Measurements from ENCODE around the gene CTNNA1.

CTNNA1 gene

DNA sequence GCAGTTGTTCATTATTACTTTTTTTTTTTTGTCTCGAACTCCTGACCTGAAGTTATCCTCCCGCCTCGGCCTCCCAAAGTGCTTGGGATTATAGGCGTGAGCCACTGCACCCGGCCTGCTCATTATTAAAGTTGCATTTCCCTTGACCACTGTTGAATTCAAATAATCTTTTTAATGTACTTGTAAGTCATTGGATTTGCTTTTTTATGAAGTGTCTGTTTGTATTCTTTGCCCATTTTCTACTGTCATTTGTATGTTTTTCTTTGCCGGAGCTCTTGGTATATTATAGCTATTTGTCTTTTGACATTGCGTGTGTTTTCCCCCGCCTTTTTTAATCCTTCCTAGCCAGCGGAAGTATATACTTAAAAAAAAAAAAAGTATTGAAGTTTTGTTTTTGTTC is 99.9 kb downstream of the CTNNA1 start:
- no peak for DNase-seq
- no peak for ATAC-seq

DNA sequence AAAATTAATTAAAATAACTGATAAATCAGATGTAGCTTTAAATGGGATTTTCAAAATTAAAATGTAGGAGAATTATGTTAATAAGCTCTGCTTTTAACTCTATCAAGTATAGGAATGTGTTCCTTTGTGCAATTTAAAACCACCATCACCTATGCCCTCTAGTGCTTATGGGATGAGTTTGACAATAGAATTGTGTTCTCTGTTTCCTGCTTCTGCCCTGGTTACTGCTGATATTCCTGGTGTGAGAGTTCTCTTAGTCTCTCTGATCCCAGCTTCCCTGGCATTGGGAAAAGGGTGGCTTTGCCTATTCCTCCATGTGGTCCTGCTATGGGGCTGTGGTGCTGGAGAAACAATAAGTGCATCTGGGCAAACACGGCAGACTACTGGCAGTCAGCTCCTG is 113.8 kb downstream of the CTNNA1 start:
- ATAC-seq: no peak
- DNase-seq: no peak

DNA sequence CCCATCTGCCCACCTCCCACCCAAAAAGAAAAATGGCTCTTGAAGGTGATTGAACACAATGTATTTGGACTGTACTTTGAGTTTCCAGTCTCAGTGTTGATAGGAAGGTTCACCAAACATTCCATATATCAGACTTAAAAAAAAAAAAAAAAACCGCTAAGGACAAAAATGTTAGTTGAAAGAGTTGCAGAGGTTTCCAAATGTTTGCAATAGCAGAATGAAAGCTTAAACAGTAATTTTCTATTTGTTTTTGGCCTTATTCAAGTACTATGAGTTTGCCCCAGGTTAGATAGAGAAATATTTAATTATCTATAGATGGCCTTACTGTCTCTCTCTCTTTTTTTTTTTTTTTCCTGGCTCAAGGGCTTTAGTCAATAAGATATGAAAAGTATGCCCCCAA is 115.8 kb downstream of the CTNNA1 start:
- no peak for ATAC-seq
- DNase-seq: no peak

DNA sequence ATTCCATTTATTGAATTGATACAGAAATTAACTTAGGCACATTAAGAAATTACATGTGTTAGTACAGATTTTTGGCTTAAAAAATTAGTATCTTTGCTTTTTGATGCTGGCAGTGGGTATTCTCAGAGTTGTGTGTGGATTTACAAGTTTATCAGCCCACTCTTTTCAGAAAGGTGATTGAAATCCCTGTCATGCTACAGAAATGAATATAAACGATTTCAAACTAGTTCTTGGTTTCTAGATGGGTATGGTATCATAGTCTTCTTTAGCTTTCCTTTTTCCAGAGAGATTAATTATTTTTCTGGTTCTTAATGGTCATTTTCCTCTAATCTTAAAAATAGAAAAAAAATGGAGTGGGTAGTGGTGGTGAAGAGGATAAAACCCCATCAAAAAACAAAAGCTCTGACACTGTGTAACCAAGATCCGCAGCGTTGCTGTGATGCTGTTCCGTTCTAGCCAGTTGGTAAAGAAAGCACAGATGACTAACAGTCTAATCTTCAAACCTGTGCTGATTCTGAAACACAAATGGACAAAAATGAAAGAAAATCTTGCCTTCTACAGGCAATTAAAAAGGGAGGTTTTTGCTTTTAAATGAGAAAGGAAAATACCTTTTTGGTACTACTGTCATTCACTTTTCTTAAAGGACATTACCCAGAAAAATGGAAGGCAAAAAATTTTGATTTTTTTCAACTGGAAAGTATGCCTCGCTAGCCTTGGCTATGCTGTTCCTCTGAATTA is 116.7 kb downstream of the CTNNA1 start:
- DNase-seq (no peak), ATAC-seq (peak; percentile 68)

DNA sequence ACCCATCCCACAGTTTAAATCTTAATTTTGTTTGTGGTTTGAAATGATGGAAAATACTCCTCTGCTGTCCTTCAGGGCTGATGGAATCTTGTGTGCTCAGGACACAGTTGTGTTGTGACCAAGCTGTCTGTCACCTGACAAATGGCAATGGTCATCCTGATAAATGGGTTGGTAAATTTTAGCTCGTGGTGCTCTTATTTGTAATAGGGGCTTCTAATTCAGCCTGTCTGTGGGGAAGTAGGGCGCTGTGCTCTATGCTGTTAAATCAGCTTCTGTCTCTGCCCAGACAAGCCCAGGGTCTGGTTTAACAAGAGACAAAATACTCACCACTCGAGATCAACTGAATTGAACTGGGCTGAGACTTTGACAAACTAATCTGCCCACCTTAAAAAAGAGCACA is 117.4 kb downstream of the CTNNA1 start:
- no peak for ATAC-seq

DNA sequence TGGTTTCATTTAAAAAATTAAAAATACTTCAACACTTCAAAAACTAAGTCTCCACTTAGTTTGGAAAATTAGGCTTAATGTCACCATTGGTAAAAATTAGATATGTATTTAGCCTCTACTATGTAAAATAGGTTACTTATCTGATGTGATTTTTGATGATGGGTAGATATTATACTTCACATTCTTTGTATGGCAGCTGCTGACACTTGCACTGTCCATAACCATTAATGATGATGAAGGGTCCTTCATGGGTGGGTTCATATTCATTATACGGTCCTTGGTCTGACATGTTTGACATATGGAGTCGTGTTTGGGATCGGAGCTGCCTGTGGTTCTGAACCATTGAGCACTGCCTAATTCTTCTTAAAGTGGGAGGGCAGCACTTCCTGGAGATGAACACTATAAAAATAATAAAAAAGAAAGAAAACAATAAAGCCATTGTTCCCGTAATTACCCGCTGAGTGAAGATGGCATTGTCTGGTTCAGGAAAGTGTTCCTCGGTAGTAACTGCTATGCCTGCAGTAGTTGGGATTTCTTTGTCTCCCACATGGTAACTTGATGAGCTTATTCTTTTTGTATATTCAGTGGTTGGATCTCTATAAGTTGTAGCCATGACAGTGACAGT is 119.7 kb downstream of the CTNNA1 start:
- ATAC-seq: no peak
- no peak for DNase-seq

More for the DNA sequence above, 117.4 kb downstream of the CTNNA1 start:
- no peak for DNase-seq

DNA sequence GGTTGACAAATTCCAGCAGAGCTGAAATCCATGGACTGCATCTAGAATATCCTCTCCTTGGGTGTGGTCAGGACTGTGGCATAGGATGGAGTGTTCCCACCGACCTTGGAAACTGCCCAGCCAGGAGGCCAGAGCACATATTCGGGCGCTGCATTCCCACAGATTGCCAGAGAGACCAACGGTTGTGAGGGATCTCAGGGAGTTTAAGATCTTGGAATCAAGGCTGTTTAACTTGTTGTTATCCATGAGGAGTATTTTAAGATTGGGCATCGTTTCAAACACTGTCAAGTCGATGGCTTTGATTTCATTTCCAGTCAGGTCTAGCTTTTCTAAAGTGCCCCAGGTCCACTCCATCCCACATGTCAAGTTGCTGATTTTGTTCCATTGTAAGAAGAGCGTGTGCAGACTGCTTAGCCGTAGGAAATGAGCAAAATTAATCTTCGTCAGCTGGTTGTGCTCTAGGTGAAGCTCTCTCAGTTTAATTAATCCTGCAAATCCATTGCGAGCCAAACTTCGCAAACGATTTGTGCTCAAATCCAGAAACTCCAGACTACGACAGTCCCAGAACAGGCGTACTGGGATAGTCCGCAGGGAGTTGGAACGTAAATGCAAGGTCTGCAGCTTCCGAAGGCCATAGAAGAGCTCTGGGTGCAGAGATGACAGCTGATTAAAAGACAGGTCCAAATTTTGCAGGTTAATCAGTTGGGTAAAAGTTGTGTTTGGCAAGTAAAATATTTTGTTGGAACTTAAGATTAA is 120.4 kb downstream of the CTNNA1 start:
- DNase-seq (no peak), ATAC-seq (no peak)

DNA sequence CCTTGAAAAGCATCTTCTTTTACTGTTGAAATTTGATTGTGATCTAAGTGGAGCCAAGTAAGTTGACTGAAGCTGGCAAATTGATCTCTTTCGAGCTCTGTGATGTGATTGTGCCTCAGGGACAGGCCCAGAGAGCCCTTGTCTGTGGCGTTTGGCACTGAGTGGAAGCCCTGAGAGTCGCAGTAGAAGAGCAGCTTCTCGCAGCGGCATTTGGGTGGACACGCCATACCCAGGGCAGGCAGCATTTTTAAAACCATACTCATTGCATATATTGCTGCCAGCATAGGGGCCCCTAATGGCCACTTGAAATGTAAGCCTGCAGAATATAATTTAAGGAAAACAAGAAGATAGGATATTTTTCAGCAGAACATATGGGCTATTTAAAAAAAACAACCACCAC is 121.0 kb downstream of the CTNNA1 start:
- DNase-seq: no peak
- ATAC-seq: no peak

DNA sequence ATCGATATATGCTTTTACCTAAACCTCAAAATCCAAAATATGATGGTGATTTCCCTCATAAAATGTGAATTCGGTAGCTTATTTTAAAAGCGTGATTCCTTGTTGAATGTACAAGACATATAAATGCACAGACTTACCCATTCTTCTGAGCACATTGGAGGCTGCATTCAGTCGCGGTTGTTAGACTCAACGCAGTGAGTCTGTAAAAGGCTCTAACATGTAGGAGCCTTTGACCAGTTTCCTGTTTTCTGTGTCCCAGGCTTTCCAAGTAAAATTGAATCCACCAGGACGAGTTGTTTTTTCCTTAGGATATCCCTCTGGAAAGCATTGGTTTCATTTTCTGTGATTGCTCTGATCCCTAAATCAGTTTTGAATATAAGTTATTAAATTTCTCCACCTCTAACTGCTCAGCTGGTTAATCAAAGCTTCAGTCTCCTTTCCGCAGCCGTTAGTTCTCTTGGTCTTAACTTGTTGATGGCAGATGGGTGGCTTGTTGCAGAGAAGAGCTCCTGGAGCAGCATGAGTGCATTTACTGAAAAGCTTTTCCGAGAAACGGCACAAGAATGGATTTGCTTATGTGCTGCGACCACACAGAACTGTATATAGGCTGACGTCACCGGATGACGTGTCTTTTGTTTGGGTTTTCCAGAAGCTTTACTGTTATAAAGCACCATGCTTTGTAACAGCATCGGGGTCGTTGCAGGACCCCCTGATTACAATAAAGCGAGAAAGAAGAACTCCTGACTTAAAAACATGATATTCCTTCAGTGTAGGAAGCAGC is 121.7 kb downstream of the CTNNA1 start, which contains the start of gene LRRTM2:
Gene LRRTM2, minus strand, starts transcription at position 565 of the 781 bp plus-strand sequence. Its CDS starts 424 bp downstream, at position 141.
- DNase-seq (no peak), ATAC-seq (no peak)

DNA sequence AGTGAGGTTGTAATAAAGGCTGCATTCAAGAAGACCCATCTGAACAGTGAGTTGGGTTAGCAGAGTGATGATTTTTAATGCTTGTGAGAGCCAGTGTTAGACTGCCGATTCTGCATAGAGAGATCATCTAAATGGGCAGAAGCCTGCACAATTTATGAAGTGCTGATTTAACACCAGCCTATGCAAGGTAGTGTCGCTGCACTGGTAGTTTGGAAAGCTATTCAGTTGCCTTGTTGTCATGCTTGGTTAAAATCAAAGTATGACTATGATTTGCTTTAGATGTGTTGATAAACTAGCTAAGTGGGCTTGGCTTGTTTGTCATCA is 122.3 kb downstream of the CTNNA1 start:
- no peak for DNase-seq
- ATAC-seq: no peak

DNA sequence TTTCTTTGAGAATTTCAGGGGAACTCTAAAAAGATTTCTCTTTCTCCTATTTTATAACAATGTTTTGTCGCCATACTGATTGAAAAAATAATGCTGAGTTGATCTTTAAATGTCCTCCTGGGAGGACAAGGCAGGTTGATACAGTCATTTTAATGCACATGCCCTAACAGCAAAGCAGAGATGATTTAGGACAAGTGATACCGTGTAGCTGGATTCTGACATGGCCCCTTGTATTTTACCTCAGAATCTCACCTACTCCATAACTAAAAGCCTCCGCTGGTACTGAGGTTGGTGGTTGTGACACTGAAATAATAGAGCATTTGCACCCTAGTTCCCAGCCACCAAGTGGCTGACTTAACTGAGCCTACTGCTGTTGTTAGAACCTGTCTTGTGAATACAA is 122.7 kb downstream of the CTNNA1 start:
- DNase-seq: no peak
- no peak for ATAC-seq

DNA sequence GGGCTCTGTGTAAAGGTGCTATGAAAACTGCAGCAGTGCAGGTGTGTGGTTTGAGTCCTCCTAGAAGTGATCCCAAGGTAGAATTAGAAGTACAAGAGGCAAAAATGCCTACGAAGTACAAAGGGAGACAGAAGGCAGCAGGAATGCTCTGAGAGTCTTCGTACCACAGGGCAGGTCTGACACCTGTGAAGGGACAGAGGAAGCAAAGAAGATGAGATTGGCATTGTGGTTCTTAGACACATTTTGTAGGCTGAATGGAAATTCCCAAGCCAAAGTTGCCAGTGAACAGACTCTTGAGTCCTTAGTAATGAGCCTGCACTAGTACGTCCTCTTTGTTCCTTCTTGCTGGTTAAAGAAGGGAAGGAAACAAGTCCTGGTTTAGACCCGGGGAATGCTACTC is 123.6 kb downstream of the CTNNA1 start:
- no peak for ATAC-seq
- DNase-seq: no peak

DNA sequence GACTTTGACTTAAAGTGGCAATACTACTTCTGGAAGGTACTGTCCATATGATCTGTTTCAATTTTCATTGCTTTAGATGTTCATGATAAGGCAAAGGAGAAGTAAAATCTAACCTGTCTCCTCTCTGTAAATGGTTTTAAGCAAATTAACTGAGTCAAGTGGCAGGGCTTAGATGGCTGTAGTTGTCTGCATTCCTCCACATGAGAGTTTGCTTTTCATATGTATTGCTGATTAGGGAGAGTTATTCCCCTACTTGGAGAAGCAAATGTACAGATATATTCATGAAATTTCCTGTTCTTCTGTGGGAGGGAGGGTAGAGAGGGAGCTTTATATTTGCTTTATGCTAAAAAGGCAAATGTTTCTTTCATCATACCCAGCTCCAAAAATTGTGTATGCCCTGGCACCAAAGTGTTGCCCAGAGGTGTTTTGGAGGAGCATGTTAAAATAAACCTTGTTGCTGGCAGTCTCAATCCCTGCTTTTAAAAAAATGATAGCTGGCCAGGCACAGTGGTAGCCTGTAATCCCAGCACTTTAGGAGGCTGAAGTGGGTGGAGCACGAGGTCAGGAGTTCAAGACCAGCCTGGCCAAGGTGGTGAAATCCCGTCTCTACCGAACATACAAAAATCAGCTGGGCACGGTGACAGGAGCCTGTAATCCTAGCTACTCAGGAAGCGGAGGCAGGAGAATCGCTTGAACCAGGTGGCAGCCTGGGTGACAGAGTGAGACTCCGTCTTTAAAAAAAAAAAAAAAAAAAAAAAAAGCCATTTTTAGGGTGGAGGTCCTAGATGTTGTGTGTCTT is 125.4 kb downstream of the CTNNA1 start:
- ATAC-seq (no peak), DNase-seq (no peak)

DNA sequence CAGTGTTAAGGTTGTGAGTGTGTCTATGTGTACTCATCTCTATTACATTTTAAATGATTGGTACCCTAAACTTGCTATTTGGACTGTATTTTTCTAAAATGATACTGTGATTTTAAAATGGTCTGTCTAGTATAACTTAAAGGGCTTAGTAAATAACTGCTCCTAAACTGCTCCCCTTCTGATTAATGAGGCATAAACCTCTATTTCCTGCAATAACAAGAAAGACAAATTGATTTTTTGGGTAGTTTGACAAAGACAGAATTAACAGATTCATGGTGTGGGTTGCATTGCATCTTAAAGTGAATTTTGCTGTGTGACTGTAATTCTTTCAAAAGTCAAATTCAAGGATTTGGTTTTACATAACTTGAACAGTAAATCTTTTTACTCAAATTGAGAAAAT is 130.0 kb downstream of the CTNNA1 start:
- DNase-seq (no peak), ATAC-seq (no peak)

DNA sequence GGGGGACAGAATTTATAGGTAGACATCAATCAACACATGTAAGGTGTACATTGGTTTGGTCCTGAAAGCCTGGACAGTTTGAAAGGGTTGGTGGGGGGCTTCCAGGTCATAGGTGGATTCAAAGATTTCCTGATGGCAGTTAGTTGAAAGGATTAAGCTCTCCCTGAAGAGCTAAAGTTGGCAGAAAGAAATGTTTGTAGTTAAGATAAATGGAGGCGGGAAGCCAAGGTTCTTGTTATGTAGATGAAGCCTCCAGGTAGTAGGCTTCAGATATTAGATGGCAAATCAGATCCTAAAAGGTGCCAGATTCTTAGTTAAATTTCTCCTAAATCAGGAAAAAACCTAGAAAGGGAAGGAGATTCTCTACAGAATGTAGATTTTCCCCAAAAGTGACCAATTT is 130.9 kb downstream of the CTNNA1 start:
- no peak for ATAC-seq
- no peak for DNase-seq

DNA sequence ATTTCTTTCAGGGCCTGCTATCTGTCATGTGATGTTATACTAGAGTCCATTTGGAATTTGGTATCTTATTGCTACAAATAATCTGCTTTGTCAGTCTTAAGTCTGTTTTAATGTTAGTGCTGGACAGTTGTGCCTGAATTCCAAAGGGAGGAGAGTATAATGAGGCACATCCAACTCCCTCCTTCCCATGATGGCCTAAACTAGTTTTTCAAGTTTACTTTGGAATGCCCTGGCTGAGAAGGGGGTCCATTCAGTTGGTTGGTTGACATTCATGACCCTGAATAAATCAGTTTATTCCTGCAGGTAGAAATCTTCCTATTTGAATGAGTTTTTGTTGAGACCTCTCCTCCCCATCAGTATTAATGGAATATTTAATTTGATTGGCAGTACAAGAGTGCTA is 131.3 kb downstream of the CTNNA1 start:
- DNase-seq: no peak
- ATAC-seq: no peak

DNA sequence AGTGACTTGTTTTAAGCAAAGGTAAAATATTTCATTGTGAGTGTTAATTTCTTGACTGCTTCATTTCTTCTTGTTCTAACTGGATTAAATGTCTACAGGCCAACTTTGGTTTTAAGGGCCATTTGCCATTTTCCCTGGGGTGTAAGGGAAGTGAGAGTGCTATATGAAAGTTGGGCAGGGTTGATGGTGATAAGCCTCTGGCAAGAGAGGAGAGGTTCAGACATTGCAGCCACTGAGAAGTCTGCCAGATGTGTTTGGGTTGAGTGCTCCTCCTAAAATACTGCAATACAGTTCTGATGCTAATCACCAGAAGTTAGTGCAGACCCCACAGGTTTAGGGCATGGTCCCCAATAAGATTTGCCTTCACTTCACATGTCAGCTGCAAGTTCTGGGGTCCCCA is 136.8 kb downstream of the CTNNA1 start:
- ATAC-seq (no peak), DNase-seq (no peak)

DNA sequence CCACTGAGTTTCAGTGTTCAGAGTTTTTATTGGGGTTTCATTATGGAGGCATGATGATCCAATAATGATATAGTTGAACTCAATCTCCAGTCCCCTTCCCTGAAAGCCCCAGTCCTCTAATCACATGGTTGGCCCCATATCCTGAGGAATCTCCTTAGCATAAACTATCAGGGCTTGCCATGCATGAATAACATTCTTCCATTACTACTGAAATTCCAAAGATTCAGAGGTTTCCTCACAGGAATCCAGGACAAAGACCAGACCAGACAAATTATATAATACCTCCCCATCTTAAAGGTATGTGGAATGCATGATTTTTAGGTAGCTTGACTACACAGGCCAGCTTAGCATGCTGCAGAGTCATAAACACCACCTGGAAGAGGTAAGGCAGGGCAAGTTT is 137.4 kb downstream of the CTNNA1 start:
- DNase-seq (no peak), ATAC-seq (no peak)

DNA sequence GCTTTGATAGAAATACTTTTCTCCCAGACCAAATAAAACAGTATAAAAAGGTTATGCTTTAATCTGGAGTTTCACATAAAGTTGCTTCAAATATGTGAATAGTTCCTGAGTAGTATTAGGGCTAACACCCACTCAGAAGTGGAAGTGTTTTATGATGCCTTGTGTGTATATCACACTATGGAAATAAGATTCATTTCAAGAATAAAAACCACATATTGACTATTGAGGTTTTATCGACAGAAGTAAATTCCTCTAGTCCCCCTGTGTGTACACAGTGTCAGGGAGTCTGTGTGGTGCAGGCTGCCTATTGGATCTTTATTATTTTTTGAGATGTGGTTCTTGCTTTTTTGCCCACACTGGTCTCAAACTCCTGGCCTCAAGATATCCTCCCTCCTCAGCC is 142.7 kb downstream of the CTNNA1 start:
- ATAC-seq: peak; percentile 42
- no peak for DNase-seq

DNA sequence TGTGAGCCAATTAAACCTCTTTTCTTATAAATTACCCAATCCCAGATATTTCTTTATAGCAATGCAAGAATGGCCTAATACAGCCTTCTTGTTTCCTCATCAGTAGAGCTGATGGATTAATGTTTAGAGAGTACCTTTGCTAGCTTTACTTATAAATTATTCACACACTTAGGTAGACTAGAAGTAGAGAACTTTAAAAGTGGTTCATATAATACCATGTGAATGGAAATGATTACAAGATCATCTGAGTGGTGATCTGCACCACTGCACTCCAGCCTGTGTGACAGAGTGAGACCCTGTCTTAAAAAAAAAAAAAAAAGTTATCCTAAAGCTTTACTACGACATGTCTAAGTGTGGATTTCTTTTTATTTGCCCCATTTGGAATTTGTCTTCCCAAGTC is 145.1 kb downstream of the CTNNA1 start:
- no peak for DNase-seq
- ATAC-seq: no peak

DNA sequence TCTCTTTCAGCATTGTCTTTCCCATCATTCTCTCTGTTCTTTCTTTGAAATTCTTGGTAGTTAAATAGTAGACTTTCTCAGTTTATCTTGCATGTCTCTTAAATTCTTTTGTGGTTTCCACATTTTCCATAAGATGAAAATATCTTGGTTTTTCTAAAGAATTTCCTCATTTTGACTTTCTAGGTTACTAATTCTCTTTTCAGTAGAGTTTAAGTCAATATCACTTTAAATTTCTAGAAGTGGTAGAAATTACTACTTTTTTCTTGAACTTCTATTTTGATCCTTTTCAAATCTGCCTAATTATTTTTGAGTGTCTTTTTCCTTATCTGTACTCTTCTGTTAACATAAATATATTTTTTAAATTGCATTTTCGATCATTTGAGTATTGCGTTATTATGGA is 145.5 kb downstream of the CTNNA1 start:
- ATAC-seq (no peak), DNase-seq (no peak)
